SU-DHL-6 (cell line): ENCODE data around the gene MYO9A.

ENCODE experiments used
- CTCF ChIP-seq: fragments of 200-600 bp; sonication (generic); IDR thresholded peaks from one replicate; pipeline ENCODE4 v1.5.1; 2017; ENCODE audit warnings: antibody characterized with exemption, mild to moderate bottlenecking, low read length, moderate library complexity; ENCODE audit not compliant: insufficient read depth, poor library complexity, severe bottlenecking
- EZH2phosphoT487 ChIP-seq: fragments of 200-600 bp; sonication (generic), shearing (Covaris generic); conservative IDR thresholded peaks from 2 replicates; pipeline ENCODE4 v1.6.1; 2018; ENCODE audit warnings: mild to moderate bottlenecking, antibody characterized with exemption, low read length, moderate library complexity, mixed read lengths

GRCh38 chr15:72105111-72105510, 12.8 kb downstream of the MYO9A start:
- TF ChIP-seq CTCF (no peak), EZH2phosphoT487 (no peak)
